Measurements from ENCODE around the gene GNG2. TPM values are rescaled to one million over a fixed set of nuclear protein-coding genes. Genes with fewer than 3 reads are reported as not detected.
A peak's percentile ranks its signal among the peaks of the same experiment; 100 is the strongest.

The GNG2 gene
- total RNA-seq, 1 experiment from 2014 or later: not detected

- intact Hi-C loops (cut with micrococcal nuclease; ENCODE audit: unreplicated experiment): no loop called here
- no peaks in the 10 kb centered on the region for H3K9me3 Mint-ChIP-seq (ENCODE audit: low read depth, unreplicated experiment)
- no peak overlapping the region for H3K4me3 Mint-ChIP-seq (ENCODE audit: low read depth, unreplicated experiment)
- H3K36me3 Mint-ChIP-seq (ENCODE audit: insufficient read depth, unreplicated experiment): no peaks in the 10 kb centered on the region
- no peak for DNase-seq
- CTCF ChIA-PET: no interaction called here
- peaks cover 13% of the 10 kb centered on the region for H3K27me3 Mint-ChIP-seq (ENCODE audit: unreplicated experiment)
- no peak for TF ChIP-seq CTCF (IDR thresholded peaks at IDR 0.05; ENCODE audit: unreplicated experiment)
- no peak overlapping the region for H3K27ac Mint-ChIP-seq (ENCODE audit: unreplicated experiment)
- BruUV-seq (replicated peaks): no TSS peak
- no peaks in the 10 kb centered on the region for H3K4me1 Mint-ChIP-seq (ENCODE audit: low read depth, unreplicated experiment)
Measured at GRCh38 chr14:51824191-51824590, 36.2 kb upstream of the GNG2 start.

GRCh38 chr14:51825926-51826325, 34.5 kb upstream of the GNG2 start:
- Mint-ChIP-seq H3K36me3 (ENCODE audit: insufficient read depth, unreplicated experiment) (no peaks in the 10 kb centered on the region), H3K4me1 (ENCODE audit: low read depth, unreplicated experiment) (no peaks in the 10 kb centered on the region), H3K27ac (ENCODE audit: unreplicated experiment) (no peak overlapping the region), H3K4me3 (ENCODE audit: low read depth, unreplicated experiment) (no peak overlapping the region), H3K27me3 (ENCODE audit: unreplicated experiment) (no peaks in the 10 kb centered on the region), H3K9me3 (ENCODE audit: low read depth, unreplicated experiment) (no peaks in the 10 kb centered on the region)
- intact Hi-C loops (cut with micrococcal nuclease; ENCODE audit: unreplicated experiment): loop anchor here (5.0 kb wide), 1 partner anchor 151 kb away; no protein-coding TSS in a partner anchor
- DNase-seq: no peak
- TF ChIP-seq CTCF (IDR thresholded peaks at IDR 0.05; ENCODE audit: unreplicated experiment): no peak
- BruUV-seq (replicated peaks): no TSS peak
- CTCF ChIA-PET: no interaction called here

GRCh38 chr14:51828017-51828797, 32.2 kb upstream of the GNG2 start:
- Mint-ChIP-seq H3K27ac (ENCODE audit: unreplicated experiment) (no peak overlapping the region), H3K27me3 (ENCODE audit: unreplicated experiment) (no peaks in the 10 kb centered on the region), H3K4me1 (ENCODE audit: low read depth, unreplicated experiment) (no peaks in the 10 kb centered on the region), H3K4me3 (ENCODE audit: low read depth, unreplicated experiment) (no peak overlapping the region), H3K36me3 (ENCODE audit: insufficient read depth, unreplicated experiment) (no peaks in the 10 kb centered on the region), H3K9me3 (ENCODE audit: low read depth, unreplicated experiment) (no peaks in the 10 kb centered on the region)
- no peak for TF ChIP-seq CTCF (IDR thresholded peaks at IDR 0.05; ENCODE audit: unreplicated experiment)
- peak; percentile 60 for DNase-seq
- BruUV-seq (replicated peaks): no TSS peak
- intact Hi-C loops (cut with micrococcal nuclease; ENCODE audit: unreplicated experiment): loop anchor here (5.0 kb wide), 1 partner anchor 149 kb away; no protein-coding TSS in a partner anchor
- CTCF ChIA-PET: interaction anchor here (0.6 to 1.9 kb wide), 2 partner anchors 14 to 150 kb away, joined by 3 to 7 read pairs; no protein-coding TSS in a partner anchor

DNA sequence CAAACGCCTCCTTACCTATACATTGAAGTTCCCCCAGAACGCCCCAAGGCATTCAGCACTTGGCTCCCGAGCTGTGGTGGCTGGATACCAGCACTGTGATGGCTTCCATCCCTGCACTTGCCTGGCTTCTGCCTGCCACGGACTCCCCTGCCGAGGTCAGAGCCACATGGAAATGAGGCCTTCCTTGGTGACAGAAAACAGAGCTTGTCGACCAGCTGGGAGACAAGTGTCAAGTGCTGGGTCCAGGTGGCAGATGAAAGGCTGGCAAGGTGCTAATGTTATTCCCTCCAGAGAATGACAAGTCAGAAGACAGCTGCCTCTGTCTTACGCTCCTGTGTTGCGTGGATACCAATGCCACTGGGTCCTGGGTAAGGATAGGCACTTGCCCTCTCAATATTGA, 26.2 kb upstream of the GNG2 start:
- Mint-ChIP-seq H3K36me3 (ENCODE audit: insufficient read depth, unreplicated experiment) (no peaks in the 10 kb centered on the region), H3K4me3 (ENCODE audit: low read depth, unreplicated experiment) (no peak overlapping the region), H3K27ac (ENCODE audit: unreplicated experiment) (no peak overlapping the region), H3K27me3 (ENCODE audit: unreplicated experiment) (no peaks in the 10 kb centered on the region), H3K9me3 (ENCODE audit: low read depth, unreplicated experiment) (no peaks in the 10 kb centered on the region), H3K4me1 (ENCODE audit: low read depth, unreplicated experiment) (no peaks in the 10 kb centered on the region)
- TF ChIP-seq CTCF (IDR thresholded peaks at IDR 0.05; ENCODE audit: unreplicated experiment): no peak
- BruUV-seq (replicated peaks): no TSS peak
- CTCF ChIA-PET: no interaction called here
- intact Hi-C loops (cut with micrococcal nuclease; ENCODE audit: unreplicated experiment): no loop called here
- DNase-seq: no peak

Data from Calu3 (cell line).